Measurements from ENCODE around the gene PLCH2.

DNA sequence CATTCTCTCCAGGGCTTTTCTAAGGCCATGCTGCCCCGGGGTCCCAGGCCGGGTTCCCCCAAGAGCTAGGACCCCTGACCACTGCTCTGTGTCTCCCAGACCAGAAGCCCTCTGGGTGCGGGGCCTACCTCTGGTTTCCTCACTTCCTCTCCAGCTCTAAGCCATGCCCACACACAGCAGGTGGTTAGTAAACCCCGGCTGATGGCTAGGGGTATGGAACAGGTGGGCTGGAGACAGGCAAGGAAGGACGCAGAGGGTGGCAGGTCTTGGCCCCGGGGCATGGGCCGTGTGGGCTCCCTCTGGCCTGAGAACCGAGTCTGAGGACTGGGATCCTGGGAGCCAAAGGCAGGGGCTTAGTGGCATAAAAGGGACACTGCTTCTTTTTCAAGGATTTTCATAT is 15.9 kb upstream of the PLCH2 start:
- TF ChIP-seq, protein P1, sequence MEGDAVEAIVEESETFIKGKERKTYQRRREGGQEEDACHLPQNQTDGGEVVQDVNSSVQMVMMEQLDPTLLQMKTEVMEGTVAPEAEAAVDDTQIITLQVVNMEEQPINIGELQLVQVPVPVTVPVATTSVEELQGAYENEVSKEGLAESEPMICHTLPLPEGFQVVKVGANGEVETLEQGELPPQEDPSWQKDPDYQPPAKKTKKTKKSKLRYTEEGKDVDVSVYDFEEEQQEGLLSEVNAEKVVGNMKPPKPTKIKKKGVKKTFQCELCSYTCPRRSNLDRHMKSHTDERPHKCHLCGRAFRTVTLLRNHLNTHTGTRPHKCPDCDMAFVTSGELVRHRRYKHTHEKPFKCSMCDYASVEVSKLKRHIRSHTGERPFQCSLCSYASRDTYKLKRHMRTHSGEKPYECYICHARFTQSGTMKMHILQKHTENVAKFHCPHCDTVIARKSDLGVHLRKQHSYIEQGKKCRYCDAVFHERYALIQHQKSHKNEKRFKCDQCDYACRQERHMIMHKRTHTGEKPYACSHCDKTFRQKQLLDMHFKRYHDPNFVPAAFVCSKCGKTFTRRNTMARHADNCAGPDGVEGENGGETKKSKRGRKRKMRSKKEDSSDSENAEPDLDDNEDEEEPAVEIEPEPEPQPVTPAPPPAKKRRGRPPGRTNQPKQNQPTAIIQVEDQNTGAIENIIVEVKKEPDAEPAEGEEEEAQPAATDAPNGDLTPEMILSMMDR (IDR thresholded peaks at IDR 0.05) = no peak
- TF ChIP-seq MXI1 (IDR thresholded peaks at IDR 0.05; ENCODE audit: low read depth, low read length) = no peak
- TF ChIP-seq, protein P2, sequence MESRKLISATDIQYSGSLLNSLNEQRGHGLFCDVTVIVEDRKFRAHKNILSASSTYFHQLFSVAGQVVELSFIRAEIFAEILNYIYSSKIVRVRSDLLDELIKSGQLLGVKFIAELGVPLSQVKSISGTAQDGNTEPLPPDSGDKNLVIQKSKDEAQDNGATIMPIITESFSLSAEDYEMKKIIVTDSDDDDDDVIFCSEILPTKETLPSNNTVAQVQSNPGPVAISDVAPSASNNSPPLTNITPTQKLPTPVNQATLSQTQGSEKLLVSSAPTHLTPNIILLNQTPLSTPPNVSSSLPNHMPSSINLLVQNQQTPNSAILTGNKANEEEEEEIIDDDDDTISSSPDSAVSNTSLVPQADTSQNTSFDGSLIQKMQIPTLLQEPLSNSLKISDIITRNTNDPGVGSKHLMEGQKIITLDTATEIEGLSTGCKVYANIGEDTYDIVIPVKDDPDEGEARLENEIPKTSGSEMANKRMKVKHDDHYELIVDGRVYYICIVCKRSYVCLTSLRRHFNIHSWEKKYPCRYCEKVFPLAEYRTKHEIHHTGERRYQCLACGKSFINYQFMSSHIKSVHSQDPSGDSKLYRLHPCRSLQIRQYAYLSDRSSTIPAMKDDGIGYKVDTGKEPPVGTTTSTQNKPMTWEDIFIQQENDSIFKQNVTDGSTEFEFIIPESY (IDR thresholded peaks at IDR 0.05; ENCODE audit: borderline replicate concordance, low read depth) = no peak
- no peak; the same call in 1 of the 2 replicates for TF ChIP-seq FOXJ3 (CRISPR knock-in tag; IDR thresholded peaks at IDR 0.05)
- TF ChIP-seq TCF12 (IDR thresholded peaks at IDR 0.05) = no peak
- no peak for TF ChIP-seq YY1 (IDR thresholded peaks at IDR 0.05; ENCODE audit: low read depth)
- TF ChIP-seq EP300 (IDR thresholded peaks at IDR 0.05; ENCODE audit: borderline replicate concordance in 1 of 2, low read depth in 1 of 2, low read length in 1 of 2) = no peak
- TF ChIP-seq POLR2AphosphoS5 (IDR thresholded peaks at IDR 0.05; ENCODE audit: low read depth, low read length) = no peak
- TF ChIP-seq, protein P3, sequence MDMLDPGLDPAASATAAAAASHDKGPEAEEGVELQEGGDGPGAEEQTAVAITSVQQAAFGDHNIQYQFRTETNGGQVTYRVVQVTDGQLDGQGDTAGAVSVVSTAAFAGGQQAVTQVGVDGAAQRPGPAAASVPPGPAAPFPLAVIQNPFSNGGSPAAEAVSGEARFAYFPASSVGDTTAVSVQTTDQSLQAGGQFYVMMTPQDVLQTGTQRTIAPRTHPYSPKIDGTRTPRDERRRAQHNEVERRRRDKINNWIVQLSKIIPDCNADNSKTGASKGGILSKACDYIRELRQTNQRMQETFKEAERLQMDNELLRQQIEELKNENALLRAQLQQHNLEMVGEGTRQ (IDR thresholded peaks at IDR 0.05; ENCODE audit: borderline replicate concordance, low read depth, low read length) = no peak
- no peak for TF ChIP-seq RFX5 (IDR thresholded peaks at IDR 0.05; ENCODE audit: low read length)
